Upper lobe of left lung (tissue), 6 donors: ENCODE data around the gene MCTP1. TPM values are rescaled to one million over a fixed set of nuclear protein-coding genes. Genes with fewer than 3 reads are reported as not detected.

Experiments
- ATAC-seq, 2 donors: fragments of 200-7000 bp; cut with Tn5 transposase; one replicate each; pipeline ENCODE4 v1.9.1; 2022; ENCODE audit warnings: mild to moderate bottlenecking in 2 of 2, moderate library complexity in 2 of 2; ENCODE audit not compliant: low FRiP score in 2 of 2
- DNase-seq, 2 donors: peaks; one replicate each; pipeline ENCODE4 v3.0.0-alpha.2; 2019 to 2020
- H3K27ac ChIP-seq, 4 donors: fragments of 200-600 bp; sonication (generic); one replicate each; pipeline ENCODE4 v1.5.1; 2016 to 2019
- H3K27me3 ChIP-seq, 4 donors: fragments of 200-600 bp; sonication (generic); one replicate each; pipeline ENCODE4 v1.5.1; 2017 to 2019
- H3K36me3 ChIP-seq, 4 donors: fragments of 200-600 bp; sonication (generic); one replicate each; pipeline ENCODE4 v1.5.1; 2016 to 2019
- H3K4me1 ChIP-seq, 4 donors: fragments of 200-600 bp; sonication (generic); one replicate each; pipeline ENCODE4 v1.5.1; 2018 to 2019
- H3K4me3 ChIP-seq, 4 donors: fragments of 200-600 bp; sonication (generic); one replicate each; pipeline ENCODE4 v1.5.1; 2017 to 2019; ENCODE audit warnings: mild to moderate bottlenecking in 2 of 4, moderate library complexity in 1 of 4
- H3K9me3 ChIP-seq, 4 donors: fragments of 200-600 bp; sonication (generic); one replicate each; pipeline ENCODE4 v1.5.1; 2018 to 2019
- EP300 ChIP-seq, 4 donors: sonication (generic); formaldehyde crosslinking; IDR thresholded peaks; one replicate each; pipeline ENCODE4 v1.5.1; 2017; ENCODE audit warnings: antibody characterized with exemption in 4 of 4, control low read depth in 2 of 4
- POLR2A ChIP-seq, 4 donors: fragments of 450-650 bp; IDR thresholded peaks; one replicate each; pipeline ENCODE4 v1.5.1; 2016 to 2017; ENCODE audit warnings: antibody characterized with exemption in 4 of 4, mild to moderate bottlenecking in 2 of 4
- POLR2AphosphoS5 ChIP-seq, 2 donors: sonication (generic); formaldehyde crosslinking; IDR thresholded peaks; one replicate each; pipeline ENCODE4 v1.5.1; 2017; ENCODE audit warnings: antibody characterized with exemption in 2 of 2
- WGBS, 2 donors: methylation state at CpG; one replicate each; pipeline ENCODE4 v1.1.5; 2017 to 2018; 5-methylcytosine and 5-hydroxymethylcytosine counted together
- total RNA-seq, 6 donors: library from RNA; depleted of rRNA in 4 of 6; stranded (reverse); fragments of >200 nt in 4 of 6; gene quantifications; one replicate each; pipeline versions ENCODE4 v1.1.0 to v1.2.1, GENCODE V29; 2016 to 2021
- TF ChIP-seq, protein P1 (sequence below), 6 experiments: fragments of 450-650 bp in 4 of 6; fragments of 200-600 bp in 2 of 6; sonication (generic) in 2 of 6; IDR thresholded peaks; one replicate each; pipeline ENCODE4 v1.5.1; 2016 to 2019; ENCODE audit warnings: antibody characterized with exemption in 6 of 6
- donor health status: DM: no; HTN: no; CAD: no; lungs with moderate emphysema.
- donor health status: DM: no; HTN: yes; CAD: no; lungs with severe emphysema.

MCTP1 gene
- total RNA-seq, 6 donors from 2014 or later, result 30.4 to 43.8 (median 38.3) TPM

DNA sequence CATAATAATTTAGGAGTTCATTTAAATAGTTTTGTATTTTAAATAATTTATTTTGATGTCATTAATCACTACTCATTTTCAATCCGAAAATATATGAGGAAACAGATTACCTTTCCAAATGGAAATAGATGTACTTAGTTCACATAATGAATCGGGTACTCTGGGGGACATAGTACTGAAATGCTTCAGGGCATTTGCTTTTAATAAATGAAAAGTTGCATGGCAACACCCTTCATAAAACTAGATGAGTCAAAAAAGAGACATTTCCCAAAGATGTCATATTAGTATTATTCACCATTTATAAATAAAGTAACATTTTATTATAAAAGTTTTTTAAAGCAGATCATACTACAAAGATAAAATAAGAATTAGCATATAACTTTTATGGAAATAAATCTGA, 177.8 kb downstream of the MCTP1 start:
- Histone ChIP-seq H3K4me1 (peaks cover 0 to 2% (median 0%) of the 10 kb centered on the region in 4 donors), H3K4me3 (no peak overlapping the region), H3K27ac (no peak overlapping the region), H3K9me3 (no peaks in the 10 kb centered on the region), H3K27me3 (no peaks in the 10 kb centered on the region), H3K36me3 (no peaks in the 10 kb centered on the region)
- WGBS, 2 donors, result 82 to 89% methylated on average over 2 of the region's 2 CpGs
- TF ChIP-seq, protein P1, sequence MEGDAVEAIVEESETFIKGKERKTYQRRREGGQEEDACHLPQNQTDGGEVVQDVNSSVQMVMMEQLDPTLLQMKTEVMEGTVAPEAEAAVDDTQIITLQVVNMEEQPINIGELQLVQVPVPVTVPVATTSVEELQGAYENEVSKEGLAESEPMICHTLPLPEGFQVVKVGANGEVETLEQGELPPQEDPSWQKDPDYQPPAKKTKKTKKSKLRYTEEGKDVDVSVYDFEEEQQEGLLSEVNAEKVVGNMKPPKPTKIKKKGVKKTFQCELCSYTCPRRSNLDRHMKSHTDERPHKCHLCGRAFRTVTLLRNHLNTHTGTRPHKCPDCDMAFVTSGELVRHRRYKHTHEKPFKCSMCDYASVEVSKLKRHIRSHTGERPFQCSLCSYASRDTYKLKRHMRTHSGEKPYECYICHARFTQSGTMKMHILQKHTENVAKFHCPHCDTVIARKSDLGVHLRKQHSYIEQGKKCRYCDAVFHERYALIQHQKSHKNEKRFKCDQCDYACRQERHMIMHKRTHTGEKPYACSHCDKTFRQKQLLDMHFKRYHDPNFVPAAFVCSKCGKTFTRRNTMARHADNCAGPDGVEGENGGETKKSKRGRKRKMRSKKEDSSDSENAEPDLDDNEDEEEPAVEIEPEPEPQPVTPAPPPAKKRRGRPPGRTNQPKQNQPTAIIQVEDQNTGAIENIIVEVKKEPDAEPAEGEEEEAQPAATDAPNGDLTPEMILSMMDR (IDR thresholded peaks at IDR 0.05), result no peak
- DNase-seq (no peak), ATAC-seq (no peak)

DNA sequence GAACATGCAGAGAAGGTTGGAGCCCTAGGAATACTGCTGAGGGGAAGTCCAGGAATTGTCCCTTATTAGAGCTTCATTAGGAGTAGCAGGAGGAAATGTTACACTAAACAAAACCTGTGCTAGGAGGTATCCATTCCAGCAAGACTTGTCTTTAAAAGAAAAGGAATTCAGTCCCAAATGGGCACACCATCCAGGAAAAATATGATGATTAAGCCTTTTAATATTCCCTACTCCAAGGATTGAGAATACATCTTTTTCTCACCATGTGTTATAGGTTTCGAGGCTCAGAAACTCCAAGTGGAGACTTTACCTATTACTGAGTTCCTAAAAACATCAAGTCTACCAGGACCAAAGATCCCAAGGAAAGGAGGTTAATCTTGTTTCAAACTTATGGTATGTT, 179.3 kb downstream of the MCTP1 start:
- no peak for DNase-seq
- Histone ChIP-seq H3K4me3 (no peak overlapping the region), H3K27me3 (no peaks in the 10 kb centered on the region), H3K27ac (no peak overlapping the region), H3K9me3 (no peaks in the 10 kb centered on the region), H3K36me3 (no peaks in the 10 kb centered on the region), H3K4me1 (peaks cover 0 to 2% (median 0%) of the 10 kb centered on the region in 4 donors)
- ATAC-seq, result no peak
- TF ChIP-seq EP300 (IDR thresholded peaks at IDR 0.05) (no peak), POLR2A (IDR thresholded peaks at IDR 0.05) (no peak), POLR2AphosphoS5 (IDR thresholded peaks at IDR 0.05) (no peak)
- TF ChIP-seq, protein P1 (IDR thresholded peaks at IDR 0.05), result no peak
- WGBS, 2 donors, result 91 to 96% methylated on average over 1 of the region's 1 CpG

DNA sequence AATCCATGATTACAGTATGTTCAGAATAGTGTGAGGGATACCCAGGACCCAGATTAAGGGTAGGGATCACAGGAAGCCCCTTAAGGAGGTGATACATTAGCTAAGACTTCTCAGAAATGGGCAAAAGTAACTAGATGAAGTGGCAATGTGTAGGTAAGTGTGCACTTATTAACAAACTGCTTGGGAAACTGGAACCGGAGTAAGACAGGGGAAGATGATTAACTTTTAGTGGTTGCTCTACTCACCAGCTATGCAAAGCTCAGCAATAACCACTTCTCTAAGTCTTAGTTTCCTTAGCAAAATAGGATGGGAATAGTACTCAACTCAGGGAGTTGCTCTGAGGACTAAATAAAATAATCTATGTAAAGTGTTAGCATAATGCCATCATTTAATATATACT, 182.2 kb downstream of the MCTP1 start:
- H3K36me3 ChIP-seq, result no peaks in the 10 kb centered on the region
- no peaks in the 10 kb centered on the region for H3K9me3 ChIP-seq
- TF ChIP-seq POLR2AphosphoS5 (IDR thresholded peaks at IDR 0.05), result no peak
- no peak for TF ChIP-seq POLR2A (IDR thresholded peaks at IDR 0.05)
- TF ChIP-seq EP300 (IDR thresholded peaks at IDR 0.05), result no peak
- TF ChIP-seq, protein P1 (IDR thresholded peaks at IDR 0.05), result no peak
- peaks cover 0 to 2% (median 0%) of the 10 kb centered on the region in 4 donors for H3K4me1 ChIP-seq
- 76 to 84% methylated on average over 1 of the region's 1 CpG for WGBS, 2 donors
- H3K27me3 ChIP-seq, result no peaks in the 10 kb centered on the region
- H3K4me3 ChIP-seq, result no peak overlapping the region
- no peak overlapping the region for H3K27ac ChIP-seq
- DNase-seq (no peak), ATAC-seq (no peak)

DNA sequence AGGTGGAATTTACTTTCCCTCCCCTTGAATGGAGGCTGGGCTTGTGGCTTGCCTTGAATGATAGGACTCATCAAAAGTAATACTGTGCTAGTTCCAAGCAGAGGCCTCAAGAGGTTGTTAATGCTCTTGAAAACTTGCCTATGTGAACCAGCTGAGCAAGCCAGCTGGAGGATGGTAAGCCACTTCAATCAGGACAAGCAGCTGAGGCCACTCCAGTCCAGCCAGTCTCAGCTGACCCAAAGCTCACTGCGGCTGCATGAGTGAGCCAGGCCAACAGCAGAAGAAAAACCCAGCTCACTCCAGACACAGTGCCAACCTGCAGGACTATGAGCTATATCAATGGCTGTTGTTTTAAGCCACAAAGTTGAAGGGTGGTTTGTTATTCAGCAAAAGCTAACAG, 182.8 kb downstream of the MCTP1 start:
- TF ChIP-seq, protein P1 (IDR thresholded peaks at IDR 0.05), result no peak
- TF ChIP-seq EP300 (IDR thresholded peaks at IDR 0.05) (no peak), POLR2A (IDR thresholded peaks at IDR 0.05) (no peak), POLR2AphosphoS5 (IDR thresholded peaks at IDR 0.05) (no peak)
- WGBS, 2 donors, result 56% methylated on average over 1 of the region's 1 CpG; no CpG with 5 or more reads in 1 of the 2 donors
- Histone ChIP-seq H3K4me3 (no peak overlapping the region), H3K36me3 (no peaks in the 10 kb centered on the region), H3K27ac (no peak overlapping the region), H3K27me3 (no peaks in the 10 kb centered on the region), H3K4me1 (peaks cover 0 to 2% (median 0%) of the 10 kb centered on the region in 4 donors), H3K9me3 (no peaks in the 10 kb centered on the region)
- ATAC-seq (peak in 1 of 2 donors; percentile 17), DNase-seq (peak in 1 of 2 donors; percentile 80)

DNA sequence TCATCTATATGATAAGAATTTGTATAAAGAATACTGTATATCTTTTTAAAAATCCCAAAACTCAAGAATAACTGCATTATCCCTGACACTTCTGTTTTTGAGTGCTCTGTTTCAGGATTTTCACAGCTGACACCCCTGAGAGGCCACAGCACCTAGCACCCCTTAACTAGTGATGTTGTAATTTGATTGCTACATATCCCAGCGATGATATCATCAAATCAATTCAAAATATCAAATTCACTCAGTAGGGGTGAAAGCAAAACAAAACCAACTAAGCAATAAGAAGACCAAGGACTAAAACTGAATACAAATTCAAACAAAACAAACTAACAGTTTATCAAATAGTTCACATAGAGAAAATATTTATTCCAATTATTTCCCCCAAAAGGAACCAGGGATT, 184.3 kb downstream of the MCTP1 start:
- no peak for ATAC-seq
- Histone ChIP-seq H3K4me1 (peaks cover 0 to 2% (median 0%) of the 10 kb centered on the region in 4 donors), H3K4me3 (no peak overlapping the region), H3K36me3 (no peaks in the 10 kb centered on the region), H3K27ac (no peak overlapping the region), H3K27me3 (no peaks in the 10 kb centered on the region), H3K9me3 (no peaks in the 10 kb centered on the region)
- 83 to 89% methylated on average over 1 of the region's 1 CpG for WGBS, 2 donors
- TF ChIP-seq, protein P1 (IDR thresholded peaks at IDR 0.05), result no peak
- TF ChIP-seq EP300 (IDR thresholded peaks at IDR 0.05), result no peak
- TF ChIP-seq POLR2AphosphoS5 (IDR thresholded peaks at IDR 0.05), result no peak
- no peak for TF ChIP-seq POLR2A (IDR thresholded peaks at IDR 0.05)
- DNase-seq, result no peak
